GM18861 (cell line): ENCODE measurements around the gene TOP2A.

Source experiments
- ATAC-seq: cut with Tn5 transposase; IDR thresholded peaks from one replicate; pipeline ENCODE4 v1.9.1; 2021; ENCODE audit not compliant: unreplicated experiment

The TOP2A gene

DNA sequence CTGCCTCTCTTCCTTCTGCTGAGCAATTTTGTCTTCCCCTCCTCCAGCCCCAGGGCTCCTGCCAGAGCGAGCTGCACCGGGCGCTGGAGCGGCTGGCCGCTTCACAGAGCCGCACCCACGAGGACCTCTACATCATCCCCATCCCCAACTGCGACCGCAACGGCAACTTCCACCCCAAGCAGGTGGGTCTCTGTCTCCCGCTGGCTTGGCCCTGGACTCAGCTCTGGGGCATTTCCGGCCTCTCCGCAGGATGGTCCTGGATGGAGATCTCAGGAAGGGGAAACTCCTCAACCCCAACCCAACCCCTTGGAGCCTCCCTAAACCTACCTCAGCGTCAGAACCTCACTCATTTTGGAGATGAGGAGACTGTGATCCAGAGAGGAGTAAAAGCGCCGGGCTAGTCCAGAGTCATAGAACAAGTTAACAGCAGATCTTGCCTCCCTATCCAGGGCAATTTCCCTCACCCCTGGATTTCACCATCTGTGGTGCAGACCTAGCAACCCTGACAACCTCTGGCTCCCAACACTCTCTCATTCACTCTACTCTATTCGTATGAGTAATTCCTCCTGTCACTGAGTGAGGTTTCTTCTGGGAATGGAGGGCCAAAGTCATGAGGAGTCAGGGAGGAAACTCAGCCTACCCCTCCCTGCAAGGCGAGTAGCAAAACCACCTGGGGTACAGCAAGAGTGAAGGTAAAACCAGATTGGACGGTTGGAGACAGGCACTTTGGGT lies 36.4 kb upstream of the TOP2A start:
- no peak for ATAC-seq

- no peak for ATAC-seq
These were observed 35.3 kb upstream of the TOP2A start for GRCh38 chr17:40452921-40453378.

- ATAC-seq: no peak
These were observed 34.6 kb upstream of the TOP2A start for GRCh38 chr17:40452216-40452787.

DNA sequence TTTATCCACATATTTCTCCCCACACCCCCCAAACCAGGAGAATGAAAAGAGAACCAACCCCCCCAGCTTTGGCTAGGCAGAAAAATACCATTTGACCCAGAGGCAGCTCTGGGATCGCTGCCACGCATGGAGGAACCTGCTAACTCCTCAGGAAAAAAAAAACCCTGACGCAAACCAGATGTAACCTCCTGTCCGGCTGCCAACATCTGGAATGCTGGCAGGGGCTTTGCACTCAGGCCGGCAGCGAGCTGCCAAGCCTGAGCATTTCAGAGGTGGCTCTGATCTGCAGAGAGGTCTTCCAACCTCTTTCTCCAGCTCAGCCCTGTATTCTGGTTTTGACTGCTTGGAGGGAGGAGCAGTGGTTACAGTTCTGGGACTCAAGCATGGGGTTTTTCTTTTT lies 33.7 kb upstream of the TOP2A start:
- ATAC-seq: no peak

DNA sequence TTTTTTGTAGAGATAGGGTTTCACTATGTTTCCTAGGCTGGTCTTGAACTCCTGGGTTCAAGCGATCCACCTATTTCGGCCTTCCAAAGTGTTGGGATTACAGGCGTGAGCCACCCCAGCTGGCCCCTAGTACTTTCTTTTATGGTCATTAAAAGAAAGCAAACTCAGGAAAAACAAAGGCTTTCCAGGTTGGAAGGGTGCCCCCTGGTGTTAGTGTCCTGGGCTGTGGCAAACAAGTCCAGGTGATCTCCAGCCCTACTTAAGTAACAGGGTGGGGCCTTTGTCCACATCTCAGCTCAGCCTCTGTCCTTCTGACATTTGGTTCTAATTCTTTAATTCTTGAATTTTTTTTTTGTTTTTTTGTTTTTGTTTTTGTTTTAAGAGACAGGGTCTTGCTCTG lies 32.5 kb upstream of the TOP2A start:
- no peak for ATAC-seq

- no peak for ATAC-seq
These were observed 31.1 kb upstream of the TOP2A start for GRCh38 chr17:40448639-40449261.

DNA sequence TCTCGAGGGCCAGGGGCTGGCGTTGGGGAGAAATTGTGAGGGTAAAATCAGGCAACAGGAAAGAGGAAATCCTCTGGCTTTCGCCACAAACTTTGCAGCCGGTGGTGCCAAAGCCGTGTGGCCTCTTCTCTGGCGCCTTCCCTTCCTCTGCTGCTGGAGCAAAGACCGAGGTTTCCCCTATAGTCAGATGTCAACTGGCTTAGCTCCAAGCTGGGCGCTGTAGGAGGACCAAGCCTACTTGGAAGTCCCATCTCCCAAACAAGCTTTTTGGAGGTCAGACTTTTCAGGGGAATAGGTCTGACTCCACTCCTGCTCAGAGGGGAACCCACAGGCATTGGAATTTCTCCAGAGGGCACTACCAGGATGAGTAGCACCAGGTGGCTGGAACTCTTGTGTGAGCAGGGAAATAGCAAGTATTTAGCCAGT lies 30.5 kb upstream of the TOP2A start:
- ATAC-seq: no peak

DNA sequence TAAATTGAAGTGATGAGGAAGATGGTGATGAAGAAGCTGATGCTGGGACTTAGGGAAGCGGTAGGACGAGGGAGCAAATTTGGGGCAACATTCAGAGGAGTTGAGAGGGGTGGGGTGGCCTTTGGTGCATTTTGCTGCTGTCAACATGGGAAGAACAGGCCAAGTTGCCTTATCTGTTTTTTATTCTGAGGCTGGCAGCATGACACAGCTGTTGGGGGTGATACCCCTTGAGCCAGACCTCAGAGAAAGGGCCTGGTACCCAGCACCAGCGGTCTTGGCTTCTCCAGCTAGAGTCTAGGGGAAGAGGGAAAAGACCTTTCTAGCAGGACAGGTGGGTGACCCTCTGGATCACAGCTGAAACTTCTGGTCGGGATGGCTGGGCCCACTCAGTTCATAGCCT lies 30.1 kb upstream of the TOP2A start:
- no peak for ATAC-seq

GRCh38 chr17:40447148-40447644 lies 29.5 kb upstream of the TOP2A start:
- ATAC-seq: no peak

DNA sequence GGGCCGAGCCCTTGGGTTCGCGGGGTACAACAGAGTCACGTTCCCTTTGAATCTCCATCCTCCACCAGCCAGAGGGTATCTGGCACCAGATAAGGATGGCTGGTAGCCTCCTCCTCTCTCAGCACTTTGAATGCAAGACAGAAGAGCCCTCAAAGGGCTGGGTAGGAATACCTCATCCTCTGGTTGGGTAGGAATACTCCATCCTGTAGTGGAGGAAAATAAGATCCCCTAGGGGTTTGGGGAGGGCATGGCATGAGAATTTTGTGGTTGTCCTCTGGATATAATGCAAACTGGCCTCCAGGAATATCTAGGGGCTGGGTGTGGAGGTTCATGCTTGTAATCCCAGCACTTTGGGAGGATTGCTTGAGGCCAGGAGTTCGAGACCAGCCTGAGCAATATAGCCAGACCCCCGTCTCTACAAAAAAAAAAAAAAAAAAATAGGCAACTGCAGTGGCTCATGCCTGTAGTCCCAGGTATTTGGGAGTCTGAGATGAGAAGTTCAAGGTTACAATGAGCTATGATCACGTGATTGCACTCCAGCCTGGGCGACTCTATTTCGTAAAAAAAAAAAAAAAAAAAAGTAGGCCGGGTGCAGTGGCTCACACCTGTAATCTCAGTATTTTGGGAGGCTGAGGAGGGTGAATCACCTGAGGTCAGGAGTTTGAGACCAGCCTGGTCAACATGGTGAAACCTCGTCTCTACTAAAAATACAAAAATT lies 28.2 kb upstream of the TOP2A start:
- no peak for ATAC-seq

- no peak for ATAC-seq
These were observed 26.5 kb upstream of the TOP2A start for GRCh38 chr17:40443988-40444899.

GRCh38 chr17:40443196-40443987 lies 25.7 kb upstream of the TOP2A start, which contains the start of gene IGFBP4:
TSS of gene IGFBP4 (plus strand) at chr17:40443450. CDS start at chr17:40443736, 286 bp downstream.
- no peak for ATAC-seq

GRCh38 chr17:40442392-40443195 lies 24.9 kb upstream of the TOP2A start:
- no peak for ATAC-seq

DNA sequence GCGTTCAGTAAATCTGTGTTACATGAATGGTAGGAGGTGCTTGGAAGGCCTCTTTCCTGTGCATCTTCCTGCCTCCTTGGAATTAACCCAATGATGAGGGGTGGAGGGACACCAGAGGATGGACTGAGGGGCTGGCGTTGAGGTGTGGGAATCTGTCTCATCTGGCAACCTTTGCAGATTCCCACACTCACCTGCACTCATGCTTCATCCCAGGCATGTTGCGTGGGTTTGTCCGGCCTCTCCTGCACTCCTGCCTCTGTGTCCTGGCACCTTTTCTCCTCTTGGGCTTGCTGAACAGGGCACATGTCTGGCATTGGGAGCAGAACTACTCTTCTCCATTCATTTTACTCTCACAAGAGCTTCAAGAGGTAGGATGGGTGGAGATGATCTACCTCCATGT lies 22.5 kb upstream of the TOP2A start:
- ATAC-seq: no peak

DNA sequence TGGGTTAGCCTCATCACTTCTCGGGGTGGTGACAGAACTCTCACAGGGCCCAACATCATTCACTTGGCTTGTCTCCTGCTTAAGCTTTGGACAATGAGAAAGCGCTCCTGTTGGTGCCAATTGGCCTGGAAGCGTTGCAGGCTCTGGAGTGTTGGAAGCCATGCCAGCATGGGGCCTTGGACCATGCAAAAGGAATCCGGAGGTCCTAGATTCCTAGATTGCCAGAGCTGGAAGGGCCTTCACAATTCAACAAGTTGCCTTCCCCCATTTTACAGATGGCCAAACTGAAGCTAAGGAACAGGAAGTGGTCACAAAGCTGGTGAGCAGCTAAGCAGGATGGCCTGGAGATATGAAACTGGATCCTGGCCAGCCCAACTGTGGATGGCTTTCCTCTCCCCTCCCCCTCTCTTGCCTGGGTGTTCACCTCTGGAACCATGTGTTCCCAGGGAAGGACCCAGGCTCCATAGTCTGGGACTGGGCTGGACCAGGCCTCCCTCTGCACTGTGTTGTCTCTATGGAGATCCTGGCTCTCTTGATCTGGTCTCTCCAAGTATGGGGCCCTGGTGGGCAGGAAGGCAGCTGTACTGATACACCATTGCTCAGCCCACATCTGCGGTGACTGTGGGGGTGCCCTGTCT lies 19.5 kb upstream of the TOP2A start:
- no peak for ATAC-seq

- ATAC-seq: no peak
These were observed 18.9 kb upstream of the TOP2A start for GRCh38 chr17:40436636-40437035.

DNA sequence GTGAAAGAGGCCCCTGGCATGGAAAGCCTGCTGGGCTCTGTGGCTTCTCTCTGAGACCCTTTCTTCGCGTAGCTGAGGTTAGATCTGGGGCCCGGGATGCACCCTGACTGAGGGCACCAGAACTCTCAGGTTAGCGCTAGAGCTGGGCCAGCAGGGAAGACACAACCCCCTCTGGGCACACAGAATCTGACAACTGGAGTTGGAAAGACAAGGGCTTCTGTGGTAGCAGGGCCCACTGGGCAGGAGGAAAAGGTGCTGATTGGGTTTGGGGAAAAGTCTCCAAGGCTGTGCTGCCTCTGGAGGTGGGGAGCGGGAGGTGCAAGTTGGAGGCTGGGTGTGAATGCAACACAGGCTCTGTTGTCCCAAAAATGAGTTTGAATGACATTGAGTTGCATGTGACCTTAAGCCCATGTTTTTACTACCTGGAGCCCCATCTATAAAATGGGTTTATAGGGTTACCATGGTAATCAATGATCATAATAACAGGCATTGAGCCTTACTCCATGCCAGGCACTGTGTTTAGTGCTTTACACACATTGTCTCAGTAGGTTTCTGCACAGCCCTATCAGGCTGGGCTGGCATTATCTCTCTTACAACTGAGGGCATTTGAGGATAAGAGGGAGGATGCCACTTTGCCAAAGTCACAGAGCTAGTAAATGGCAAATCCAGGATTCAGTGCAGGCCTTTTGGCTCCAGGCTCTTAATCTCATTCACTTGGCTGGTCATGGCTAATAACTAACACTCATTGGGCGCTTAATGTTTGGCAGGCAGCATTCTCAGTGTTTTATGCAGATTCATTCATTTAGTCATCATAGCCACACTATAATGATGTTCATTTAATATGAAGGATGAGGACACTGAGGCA lies 16.1 kb upstream of the TOP2A start:
- no peak for ATAC-seq
